CD4-positive, alpha-beta T cell (primary cell): ENCODE data around the gene C1QA. TPM values are rescaled to one million over a fixed set of nuclear protein-coding genes. Genes with fewer than 3 reads are reported as not detected.

Source experiments
- ATAC-seq: fragments of 200-7000 bp; cut with Tn5 transposase; one replicate; pipeline ENCODE4 v1.10.0; 2022; ENCODE audit warnings: mild to moderate bottlenecking; ENCODE audit not compliant: poor library complexity
- CTCF ChIA-PET: fragments of 350-600 bp; sonication (Branson Sonifier 250); formaldehyde crosslinking; loops from one replicate; lab custom pipeline; 2021; ENCODE audit warnings: antibody characterized with exemption, inconsistent platforms; lab: Charles Lee
- POLR2A ChIA-PET: fragments of 350-600 bp; sonication (Branson Sonifier 250); formaldehyde crosslinking; loops from one replicate; lab custom pipeline; 2021; ENCODE audit warnings: antibody characterized with exemption, inconsistent platforms; lab: Charles Lee
- DNase-seq, 14 experiments: peaks; one replicate each; pipeline ENCODE4 v3.0.0-alpha.2; 2013 to 2020; ENCODE audit warnings: mixed read lengths in 2 of 14
- H3K27ac ChIP-seq, 2 donors: one replicate each; pipeline versions ENCODE4 v1.5.1 to v1.7.0; 2013; ENCODE audit warnings: low read length in 2 of 2, low read depth in 1 of 2, mild to moderate bottlenecking in 1 of 2
- H3K27me3 ChIP-seq, 2 experiments: 1 replicate in 1 of 2; 2 replicates in 1 of 2; pipeline versions ENCODE4 v1.6.1 to v1.7.0; 2013; ENCODE audit warnings: low read length in 2 of 2, control low read depth in 1 of 2, mild to moderate bottlenecking in 1 of 2, moderate library complexity in 1 of 2; ENCODE audit not compliant: insufficient read depth in 2 of 2, control insufficient read depth in 1 of 2
- H3K36me3 ChIP-seq: one replicate; pipeline ENCODE4 v1.6.1; 2013; ENCODE audit warnings: low read length, control low read depth; ENCODE audit not compliant: insufficient read depth
- H3K4me1 ChIP-seq: one replicate; pipeline ENCODE4 v1.6.1; 2013; ENCODE audit warnings: low read length, control low read depth; ENCODE audit not compliant: insufficient read depth
- H3K4me3 ChIP-seq: one replicate; pipeline ENCODE4 v1.5.1; 2013; ENCODE audit warnings: mild to moderate bottlenecking, low read length, moderate library complexity
- H3K9me3 ChIP-seq, 2 experiments: 1 replicate in 1 of 2; 2 replicates in 1 of 2; pipeline versions ENCODE4 v1.6.1 to v1.7.0; 2013; ENCODE audit warnings: low read length in 2 of 2, mild to moderate bottlenecking in 2 of 2, control low read depth in 1 of 2, moderate library complexity in 1 of 2; ENCODE audit not compliant: control insufficient read depth in 1 of 2, insufficient read depth in 1 of 2
- H3K27ac Mint-ChIP-seq: one replicate; pipeline ENCODE4 v1.8.0; 2020; ENCODE audit warnings: mixed read lengths
- H3K27me3 Mint-ChIP-seq: one replicate; pipeline ENCODE4 v1.8.0; 2021; ENCODE audit warnings: mixed read lengths
- H3K36me3 Mint-ChIP-seq: one replicate; pipeline ENCODE4 v1.8.0; 2021; ENCODE audit warnings: low read depth, mixed read lengths
- H3K4me1 Mint-ChIP-seq: one replicate; pipeline ENCODE4 v1.8.0; 2021; ENCODE audit warnings: low read depth, mixed read lengths
- H3K4me3 Mint-ChIP-seq: one replicate; pipeline ENCODE4 v1.8.0; 2020; ENCODE audit warnings: mild to moderate bottlenecking, mixed read lengths
- H3K9me3 Mint-ChIP-seq: one replicate; pipeline ENCODE4 v1.8.0; 2020; ENCODE audit warnings: mixed read lengths
- CTCF ChIP-seq: fragments of 200-600 bp; IDR thresholded peaks from one replicate; pipeline ENCODE4 v1.8.0; 2022; ENCODE audit warnings: antibody characterized with exemption, mild to moderate bottlenecking
- intact Hi-C, 2 experiments: fragments of 100-400 bp; cut with DNase I in 1 of 2; cut with micrococcal nuclease in 1 of 2; formaldehyde crosslinking; loops; one replicate each; pipeline versions ENCODE4 v1.15.1 to v1.9.0; 2023 to 2025; cut with DNase I, micrococcal nuclease
- total RNA-seq, 174 experiments: library from RNA in 2 of 174; stranded (reverse) in 2 of 174; gene quantifications; one replicate each; pipeline ENCODE4 v1.2.3 and lab custom pipeline; 2021 to 2026

C1QA gene
- total RNA-seq, 2 experiments from 2014 or later = not detected

GRCh38 chr1:22629886-22630285 is 6.5 kb upstream of the C1QA start:
- no peak overlapping the region for H3K4me3 ChIP-seq
- H3K36me3 ChIP-seq = no peaks in the 10 kb centered on the region
- CTCF ChIA-PET = no interaction called here
- Mint-ChIP-seq H3K4me1 (no peaks in the 10 kb centered on the region), H3K27ac (no peak overlapping the region), H3K9me3 (no peaks in the 10 kb centered on the region), H3K36me3 (no peaks in the 10 kb centered on the region), H3K4me3 (no peak overlapping the region), H3K27me3 (peaks cover 65% of the 10 kb centered on the region)
- no peaks in the 10 kb centered on the region for H3K4me1 ChIP-seq
- peaks cover 0 to 10% of the 10 kb centered on the region in 2 experiments for H3K9me3 ChIP-seq
- H3K27ac ChIP-seq = no peak overlapping the region
- DNase-seq (no peak), ATAC-seq (no peak)
- peaks cover 16 to 18% of the 10 kb centered on the region in 2 experiments for H3K27me3 ChIP-seq
- POLR2A ChIA-PET = no interaction called here
- intact Hi-C loops = no loop called here
- no peak for TF ChIP-seq CTCF

- ChIA-PET CTCF (no interaction called here), POLR2A (no interaction called here)
- TF ChIP-seq CTCF = no peak
- Histone ChIP-seq H3K4me1 (no peaks in the 10 kb centered on the region), H3K27me3 (peaks cover 8 to 9% of the 10 kb centered on the region in 2 experiments), H3K9me3 (peaks cover 0 to 18% of the 10 kb centered on the region in 2 experiments), H3K4me3 (no peak overlapping the region), H3K27ac (no peak overlapping the region), H3K36me3 (no peaks in the 10 kb centered on the region)
- Mint-ChIP-seq H3K36me3 (no peaks in the 10 kb centered on the region), H3K27ac (no peak overlapping the region), H3K4me3 (no peak overlapping the region), H3K4me1 (no peaks in the 10 kb centered on the region), H3K27me3 (peaks cover 41% of the 10 kb centered on the region), H3K9me3 (no peaks in the 10 kb centered on the region)
- no peak for ATAC-seq
- DNase-seq = peak in 1 of 14 experiments; percentile 12
- intact Hi-C loops = no loop called here
Observed at GRCh38 chr1:22633697-22634463, 2.5 kb upstream of the C1QA start.

- POLR2A ChIA-PET = no interaction called here
- no peaks in the 10 kb centered on the region for H3K4me1 ChIP-seq
Observed at GRCh38 chr1:22635436-22635835, 992 bp upstream of the C1QA start.

More at GRCh38 chr1:22635436-22635835, 992 bp upstream of the C1QA start:
- no peak for TF ChIP-seq CTCF
- intact Hi-C loops = no loop called here
- no peak for ATAC-seq
- CTCF ChIA-PET = no interaction called here
- peaks cover 38% of the 10 kb centered on the region for H3K27me3 Mint-ChIP-seq
- Histone ChIP-seq H3K4me3 (no peak overlapping the region), H3K36me3 (no peaks in the 10 kb centered on the region), H3K9me3 (peaks cover 0 to 18% of the 10 kb centered on the region in 2 experiments), H3K27ac (no peak overlapping the region), H3K27me3 (peaks cover 8 to 9% of the 10 kb centered on the region in 2 experiments)
- no peaks in the 10 kb centered on the region for H3K36me3 Mint-ChIP-seq
- H3K4me1 Mint-ChIP-seq = no peaks in the 10 kb centered on the region
- no peak for DNase-seq
- no peaks in the 10 kb centered on the region for H3K9me3 Mint-ChIP-seq
- H3K27ac Mint-ChIP-seq = no peak overlapping the region
- no peak overlapping the region for H3K4me3 Mint-ChIP-seq
